ENCODE results near the gene CRTAP. TPM values are rescaled to one million over a fixed set of nuclear protein-coding genes. Genes with fewer than 3 reads are reported as not detected.
"Not testable (repeated sequence)": the region's sequence is repeated elsewhere in the genome, so short reads cannot be mapped to it uniquely, and the experiment has no call there.

CRTAP gene
- total and polyA plus RNA-seq, 2 experiments from 2014 or later, result 189 to 261 TPM

- Histone ChIP-seq H3K27me3 (replicated peaks; ENCODE audit: insufficient read depth) (no peaks in the 10 kb centered on the region), H3K9me2 (ENCODE audit: insufficient read depth) (no peaks in the 10 kb centered on the region), H3K4me3 (no peak overlapping the region), H3K4me2 (ENCODE audit: unreplicated experiment) (no peak overlapping the region), H3K36me3 (ENCODE audit: low read depth) (peaks cover 28% of the 10 kb centered on the region), H3K79me2 (ENCODE audit: insufficient read depth) (no peaks in the 10 kb centered on the region), H3K9me3 (ENCODE audit: low read depth) (no peaks in the 10 kb centered on the region), H3K9ac (no peak overlapping the region), H3F3A (ENCODE audit: insufficient read depth) (peaks cover 18% of the 10 kb centered on the region), H3K4me1 (ENCODE audit: insufficient read depth) (peaks cover 9% of the 10 kb centered on the region), H2AFZ (no peak overlapping the region), H3K27ac (no peak overlapping the region), H4K20me1 (ENCODE audit: insufficient read depth) (no peaks in the 10 kb centered on the region)
- in situ Hi-C loops (cut with MboI), result loop anchor here (5.0 to 25.0 kb wide), 2 partner anchors 241 to 656 kb away; partner anchors contain the start of gene PDCD6IP
- 7 to 8% methylated on average over 6 of the region's 6 CpGs for WGBS, 2 experiments (ENCODE audit: low coverage in 1 of 2, low lambda C conversion rate in 2 of 2, missing lambda C conversion rate in 2 of 2)
- TF ChIP-seq EZH2 (IDR thresholded peaks at IDR 0.05; ENCODE audit: insufficient read depth, poor library complexity, severe bottlenecking) (no peak), EZH2phosphoT487 (IDR thresholded peaks at IDR 0.05; ENCODE audit: insufficient read depth, low read depth) (no peak)
- DNase-seq, result peak; percentile 79
Observed at GRCh38 chr3:33131331-33132018, 17.7 kb downstream of the CRTAP start.

GRCh38 chr3:33132019-33132360 lies 18.2 kb downstream of the CRTAP start:
- H3K4me3 ChIP-seq, result no peak overlapping the region
- WGBS, 2 experiments (ENCODE audit: low coverage in 1 of 2, low lambda C conversion rate in 2 of 2, missing lambda C conversion rate in 2 of 2), result 33 to 38% methylated on average over 1 of the region's 1 CpG
- no peak overlapping the region for H3K27ac ChIP-seq
- peaks cover 18% of the 10 kb centered on the region for H3F3A ChIP-seq (ENCODE audit: insufficient read depth)
- TF ChIP-seq EZH2phosphoT487 (IDR thresholded peaks at IDR 0.05; ENCODE audit: insufficient read depth, low read depth) (no peak), EZH2 (IDR thresholded peaks at IDR 0.05; ENCODE audit: insufficient read depth, poor library complexity, severe bottlenecking) (no peak)
- no peak overlapping the region for H3K9ac ChIP-seq
- peaks cover 9% of the 10 kb centered on the region for H3K4me1 ChIP-seq (ENCODE audit: insufficient read depth)
- H3K79me2 ChIP-seq (ENCODE audit: insufficient read depth), result no peaks in the 10 kb centered on the region
- H3K9me2 ChIP-seq (ENCODE audit: insufficient read depth), result no peaks in the 10 kb centered on the region
- no peak overlapping the region for H2AFZ ChIP-seq
- H3K4me2 ChIP-seq (ENCODE audit: unreplicated experiment), result no peak overlapping the region
- no peaks in the 10 kb centered on the region for H3K9me3 ChIP-seq (ENCODE audit: low read depth)
- no peak for DNase-seq
- in situ Hi-C loops (cut with MboI), result loop anchor here (5.0 to 25.0 kb wide), 2 partner anchors 240 to 655 kb away; partner anchors contain the start of gene PDCD6IP
- no peaks in the 10 kb centered on the region for H4K20me1 ChIP-seq (ENCODE audit: insufficient read depth)
- peaks cover 28% of the 10 kb centered on the region for H3K36me3 ChIP-seq (ENCODE audit: low read depth)
- H3K27me3 ChIP-seq (replicated peaks; ENCODE audit: insufficient read depth), result no peaks in the 10 kb centered on the region

DNA sequence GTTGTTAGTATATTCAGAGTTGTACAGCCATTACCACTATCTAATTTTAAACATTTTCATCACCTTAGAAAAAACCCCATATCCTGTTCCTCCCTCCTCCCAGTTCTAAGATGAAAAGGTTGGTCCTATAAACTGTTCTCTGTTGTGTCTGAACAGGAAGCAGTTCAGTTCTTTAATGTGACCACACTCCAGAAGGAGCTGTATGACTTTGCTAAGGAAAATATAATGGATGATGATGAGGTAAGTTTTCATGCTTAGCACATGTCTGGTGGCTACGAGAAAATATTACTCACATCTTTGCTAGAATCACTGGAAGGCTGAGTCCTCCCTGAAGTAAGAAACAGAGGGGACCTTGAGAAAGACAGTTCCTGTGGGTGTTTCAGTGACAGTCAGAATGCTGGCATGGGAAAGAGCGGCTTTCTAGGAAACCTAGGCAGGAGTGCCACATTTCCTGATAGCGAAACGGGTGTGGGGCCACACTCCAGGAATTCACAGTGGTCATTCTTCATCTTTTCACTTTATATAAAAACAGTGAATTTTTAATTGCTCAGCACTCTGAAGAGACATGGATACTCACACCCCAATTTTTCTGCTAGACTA lies 20.3 kb downstream of the CRTAP start:
- 82 to 86% methylated on average over 4 of the region's 4 CpGs for WGBS, 2 experiments (ENCODE audit: low coverage in 1 of 2, low lambda C conversion rate in 2 of 2, missing lambda C conversion rate in 2 of 2)
- no peaks in the 10 kb centered on the region for H3K79me2 ChIP-seq (ENCODE audit: insufficient read depth)
- H3K36me3 ChIP-seq (ENCODE audit: low read depth), result peaks cover 24% of the 10 kb centered on the region
- DNase-seq, result peak; percentile 64
- H3K4me2 ChIP-seq (ENCODE audit: unreplicated experiment), result no peak overlapping the region
- no peaks in the 10 kb centered on the region for H3K27me3 ChIP-seq (replicated peaks; ENCODE audit: insufficient read depth)
- in situ Hi-C loops (cut with MboI), result loop anchor here (5.0 to 25.0 kb wide), 2 partner anchors 238 to 653 kb away; partner anchors contain the start of gene PDCD6IP
- no peak overlapping the region for H3K27ac ChIP-seq
- no peak overlapping the region for H2AFZ ChIP-seq
- no peaks in the 10 kb centered on the region for H4K20me1 ChIP-seq (ENCODE audit: insufficient read depth)
- H3K9ac ChIP-seq, result no peak overlapping the region
- H3K9me2 ChIP-seq (ENCODE audit: insufficient read depth), result no peaks in the 10 kb centered on the region
- peaks cover 9% of the 10 kb centered on the region for H3K4me1 ChIP-seq (ENCODE audit: insufficient read depth)
- H3K4me3 ChIP-seq, result no peak overlapping the region
- H3F3A ChIP-seq (ENCODE audit: insufficient read depth), result peaks cover 7% of the 10 kb centered on the region; the same call in 1 of the 2 replicates
- no peaks in the 10 kb centered on the region for H3K9me3 ChIP-seq (ENCODE audit: low read depth)
- TF ChIP-seq EZH2phosphoT487 (IDR thresholded peaks at IDR 0.05; ENCODE audit: insufficient read depth, low read depth), result no peak

DNA sequence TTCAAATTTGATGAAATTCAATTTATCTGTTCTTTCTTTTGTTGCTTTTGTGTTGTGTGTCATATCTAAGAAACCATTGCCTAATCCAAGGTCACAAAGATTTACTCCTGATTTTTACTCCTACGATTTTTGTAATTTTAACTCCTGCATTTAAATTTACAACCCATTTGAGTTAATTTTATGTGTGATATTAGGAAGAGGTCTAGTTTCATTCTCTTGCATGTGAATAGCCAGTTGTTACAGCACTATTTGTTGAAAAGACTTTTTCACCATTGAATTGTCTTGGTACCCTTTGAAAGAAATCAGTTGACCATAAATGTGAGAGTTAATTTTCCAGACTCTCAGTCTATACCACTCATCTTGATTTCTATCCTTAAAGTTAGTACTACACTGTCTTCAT lies 23.9 kb downstream of the CRTAP start:
- no peak overlapping the region for H2AFZ ChIP-seq
- H4K20me1 ChIP-seq (ENCODE audit: insufficient read depth), result no peaks in the 10 kb centered on the region
- H3K79me2 ChIP-seq (ENCODE audit: insufficient read depth), result no peaks in the 10 kb centered on the region
- TF ChIP-seq EZH2 (IDR thresholded peaks at IDR 0.05; ENCODE audit: insufficient read depth, poor library complexity, severe bottlenecking), result no peak
- TF ChIP-seq EZH2phosphoT487 (IDR thresholded peaks at IDR 0.05; ENCODE audit: insufficient read depth, low read depth), result no peak
- no peak for DNase-seq
- no peak overlapping the region for H3K9ac ChIP-seq
- in situ Hi-C loops (cut with MboI), result loop anchor here (25.0 kb wide), 1 partner anchor 650 kb away; the partner anchor contains the start of gene PDCD6IP
- no peaks in the 10 kb centered on the region for H3K9me2 ChIP-seq (ENCODE audit: insufficient read depth)
- no peaks in the 10 kb centered on the region for H3K9me3 ChIP-seq (ENCODE audit: low read depth)
- H3K4me1 ChIP-seq (ENCODE audit: insufficient read depth), result peaks cover 13% of the 10 kb centered on the region
- peaks cover 15% of the 10 kb centered on the region for H3K36me3 ChIP-seq (ENCODE audit: low read depth)
- 34 to 39% methylated on average over 1 of the region's 1 CpG for WGBS, 2 experiments (ENCODE audit: low coverage in 1 of 2, low lambda C conversion rate in 2 of 2, missing lambda C conversion rate in 2 of 2)
- H3F3A ChIP-seq (ENCODE audit: insufficient read depth), result peaks cover 7% of the 10 kb centered on the region; the same call in 1 of the 2 replicates
- no peak overlapping the region for H3K4me2 ChIP-seq (ENCODE audit: unreplicated experiment)
- H3K27me3 ChIP-seq (replicated peaks; ENCODE audit: insufficient read depth), result no peaks in the 10 kb centered on the region
- H3K4me3 ChIP-seq, result no peak overlapping the region
- no peak overlapping the region for H3K27ac ChIP-seq

DNA sequence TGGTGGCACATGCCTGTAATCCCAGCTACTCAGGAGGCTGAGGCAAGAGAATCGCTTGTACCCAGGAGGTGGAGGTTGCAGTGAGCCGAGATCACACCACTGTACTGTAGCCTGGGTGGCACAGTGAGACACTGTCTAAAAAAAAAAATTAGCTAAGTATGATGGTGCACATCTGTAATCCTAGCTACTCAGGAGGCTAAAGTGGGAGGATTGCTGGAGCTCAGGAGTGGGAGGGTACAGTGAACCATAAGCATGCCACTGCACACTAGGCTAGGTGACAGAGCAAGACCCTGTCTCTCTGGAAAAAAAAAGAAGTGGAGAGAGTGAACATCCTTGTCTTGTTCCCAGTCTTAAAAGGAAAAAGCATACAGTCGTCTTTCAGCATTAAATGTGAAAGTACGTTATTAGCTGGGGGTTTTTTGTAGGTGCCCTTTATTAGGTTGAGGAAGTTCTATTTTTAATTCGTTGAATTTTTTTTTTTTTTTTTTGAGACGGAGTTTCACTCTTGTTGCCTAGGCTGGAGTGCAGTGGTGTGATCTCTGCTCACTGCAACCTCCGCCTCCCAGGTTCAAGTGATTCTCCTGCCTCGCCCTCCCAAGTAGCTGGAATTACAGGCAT lies 25.3 kb downstream of the CRTAP start:
- not testable (repeated sequence) for H3K27ac ChIP-seq; H3K9ac ChIP-seq; H3K4me2 ChIP-seq (ENCODE audit: unreplicated experiment); DNase-seq; H3K4me1 ChIP-seq (ENCODE audit: insufficient read depth); H3K36me3 ChIP-seq (ENCODE audit: low read depth); H3K79me2 ChIP-seq (ENCODE audit: insufficient read depth); H3K4me3 ChIP-seq; H3K9me3 ChIP-seq (ENCODE audit: low read depth); H2AFZ ChIP-seq; H3F3A ChIP-seq (ENCODE audit: insufficient read depth); H3K27me3 ChIP-seq (replicated peaks; ENCODE audit: insufficient read depth); H4K20me1 ChIP-seq (ENCODE audit: insufficient read depth); H3K9me2 ChIP-seq (ENCODE audit: insufficient read depth)
- 94 to 96% methylated on average over 8 of the region's 8 CpGs for WGBS, 2 experiments (ENCODE audit: low coverage in 1 of 2, low lambda C conversion rate in 2 of 2, missing lambda C conversion rate in 2 of 2)
- in situ Hi-C loops (cut with MboI), result loop anchor here (25.0 kb wide), 1 partner anchor 648 kb away; the partner anchor contains the start of gene PDCD6IP
